GM13977 (cell line): ENCODE data around the gene SSNA1.

Experiments used
- DNase-seq: peaks from one replicate; pipeline ENCODE4 v3.0.0; 2012; ENCODE audit warnings: low spot score
- in situ Hi-C: fragments of 300-500 bp; cut with MboI; formaldehyde crosslinking; loops from one replicate; pipeline ENCODE4 v1.12.0; 2022; ENCODE audit warnings: low sequenced_read_pairs, low pct_unique_long_range_greater_than_20kb, mixed read lengths, inconsistent platforms; ENCODE audit not compliant: unreplicated experiment
- TF ChIP-seq, protein P1 (sequence below): IDR thresholded peaks from 2 replicates; pipeline ENCODE4 v1.5.1; 2012; ENCODE audit warnings: mild to moderate bottlenecking, control low read depth; ENCODE audit not compliant: insufficient read depth; ENCODE audit errors: extremely low read depth, missing control alignments

The SSNA1 gene

DNA sequence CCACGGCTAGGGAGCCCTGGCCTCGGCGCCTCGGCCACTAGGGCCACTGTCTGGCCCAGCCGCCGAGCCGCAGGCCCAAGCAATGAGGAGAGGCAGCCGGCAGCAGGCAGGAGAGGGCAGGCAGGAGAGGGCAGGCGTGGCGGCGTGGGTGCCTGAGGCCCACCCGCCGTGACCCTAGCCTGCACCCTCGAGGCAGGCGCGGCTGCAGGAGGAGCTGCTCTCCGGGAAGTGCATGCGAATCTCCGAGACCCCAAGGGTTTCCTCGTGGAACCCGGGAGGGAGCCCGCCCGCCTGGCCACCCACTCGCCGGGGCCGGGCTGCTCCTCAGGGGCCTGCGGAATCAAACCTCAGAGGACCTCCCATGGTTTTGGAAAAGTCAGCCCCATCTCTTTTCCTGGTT, 40.2 kb upstream of the SSNA1 start:
- TF ChIP-seq, protein P1, sequence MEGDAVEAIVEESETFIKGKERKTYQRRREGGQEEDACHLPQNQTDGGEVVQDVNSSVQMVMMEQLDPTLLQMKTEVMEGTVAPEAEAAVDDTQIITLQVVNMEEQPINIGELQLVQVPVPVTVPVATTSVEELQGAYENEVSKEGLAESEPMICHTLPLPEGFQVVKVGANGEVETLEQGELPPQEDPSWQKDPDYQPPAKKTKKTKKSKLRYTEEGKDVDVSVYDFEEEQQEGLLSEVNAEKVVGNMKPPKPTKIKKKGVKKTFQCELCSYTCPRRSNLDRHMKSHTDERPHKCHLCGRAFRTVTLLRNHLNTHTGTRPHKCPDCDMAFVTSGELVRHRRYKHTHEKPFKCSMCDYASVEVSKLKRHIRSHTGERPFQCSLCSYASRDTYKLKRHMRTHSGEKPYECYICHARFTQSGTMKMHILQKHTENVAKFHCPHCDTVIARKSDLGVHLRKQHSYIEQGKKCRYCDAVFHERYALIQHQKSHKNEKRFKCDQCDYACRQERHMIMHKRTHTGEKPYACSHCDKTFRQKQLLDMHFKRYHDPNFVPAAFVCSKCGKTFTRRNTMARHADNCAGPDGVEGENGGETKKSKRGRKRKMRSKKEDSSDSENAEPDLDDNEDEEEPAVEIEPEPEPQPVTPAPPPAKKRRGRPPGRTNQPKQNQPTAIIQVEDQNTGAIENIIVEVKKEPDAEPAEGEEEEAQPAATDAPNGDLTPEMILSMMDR: no peak
- in situ Hi-C loops: no loop called here
- DNase-seq: no peak

DNA sequence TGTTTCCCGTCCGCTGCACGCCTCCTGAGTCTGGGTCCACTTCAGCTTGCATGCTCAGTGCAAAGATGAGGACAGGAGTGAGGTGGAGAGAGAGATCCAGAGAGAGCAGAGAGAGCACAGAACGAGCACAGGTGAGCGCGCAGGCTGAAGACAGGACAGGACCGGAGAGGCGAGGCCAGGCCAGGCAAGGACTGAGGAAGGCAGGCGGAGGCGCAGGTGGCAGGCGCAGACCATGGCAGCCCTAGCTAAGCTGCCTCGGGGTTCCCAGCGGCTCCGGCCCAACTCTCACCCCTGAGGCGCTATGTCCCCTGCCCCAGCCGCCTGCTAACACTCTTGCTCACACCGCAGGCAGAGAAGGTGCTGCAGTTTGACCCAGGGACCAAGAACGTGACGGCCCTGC, 39.8 kb upstream of the SSNA1 start:
- no peak for DNase-seq
- TF ChIP-seq, protein P1: no peak

DNA sequence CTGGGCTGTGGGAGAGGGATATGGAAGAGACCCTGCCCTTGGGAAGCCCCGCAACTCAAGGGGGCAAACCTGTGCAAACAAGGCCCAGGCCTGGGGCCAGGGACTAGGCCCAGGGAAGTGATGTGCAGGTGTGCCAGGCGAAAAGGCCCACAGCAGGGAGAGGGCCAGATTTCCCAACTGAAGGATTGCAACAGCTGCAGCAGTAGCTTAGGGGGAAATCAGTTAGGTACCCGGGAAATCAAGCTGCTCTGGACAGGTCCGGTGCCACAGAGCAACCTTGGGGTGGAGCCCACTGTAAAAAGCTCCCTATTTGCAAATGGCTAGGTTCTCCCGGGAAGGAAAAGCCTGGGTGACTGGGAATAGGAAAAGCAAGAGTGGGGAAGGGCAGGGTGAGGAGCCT, 39.1 kb upstream of the SSNA1 start:
- in situ Hi-C loops: no loop called here
- no peak for DNase-seq
- TF ChIP-seq, protein P1: no peak

More for the DNA sequence above, 39.8 kb upstream of the SSNA1 start:
- in situ Hi-C loops: no loop called here

DNA sequence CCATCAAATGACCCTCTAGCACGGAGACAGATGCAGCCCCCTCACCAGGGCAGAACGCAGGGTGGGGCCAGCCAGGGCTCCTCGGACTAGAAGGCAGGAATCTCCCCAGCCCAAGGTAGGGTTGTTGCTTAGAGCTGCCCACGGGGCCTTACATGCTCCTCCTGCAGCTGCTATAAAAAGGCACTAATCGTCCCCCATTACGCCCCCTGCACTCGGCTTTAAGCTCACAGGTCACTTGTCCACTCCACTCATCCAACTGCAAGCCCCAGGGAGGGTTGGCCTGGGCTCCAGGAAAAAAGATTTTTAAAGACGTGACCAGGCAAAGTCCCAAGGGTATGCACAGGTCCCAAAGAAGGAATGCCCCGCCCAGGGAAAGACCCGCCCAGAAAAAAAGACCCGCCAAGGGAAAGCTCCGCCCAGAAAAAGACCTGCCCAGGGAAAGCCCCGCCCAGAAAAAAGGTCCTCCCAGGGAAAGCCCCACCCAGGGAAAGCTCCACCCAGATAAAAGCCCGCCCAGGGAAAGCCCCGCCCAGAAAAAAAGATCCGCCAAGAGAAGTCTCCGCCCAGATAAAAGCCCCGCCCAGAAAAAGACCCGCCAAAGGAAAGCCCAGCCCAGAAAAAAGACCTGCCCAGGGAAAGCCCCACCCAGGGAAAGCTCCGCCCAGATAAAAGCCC, 38.4 kb upstream of the SSNA1 start:
- TF ChIP-seq, protein P1: no peak
- DNase-seq: peak; percentile 90
- in situ Hi-C loops: no loop called here

DNA sequence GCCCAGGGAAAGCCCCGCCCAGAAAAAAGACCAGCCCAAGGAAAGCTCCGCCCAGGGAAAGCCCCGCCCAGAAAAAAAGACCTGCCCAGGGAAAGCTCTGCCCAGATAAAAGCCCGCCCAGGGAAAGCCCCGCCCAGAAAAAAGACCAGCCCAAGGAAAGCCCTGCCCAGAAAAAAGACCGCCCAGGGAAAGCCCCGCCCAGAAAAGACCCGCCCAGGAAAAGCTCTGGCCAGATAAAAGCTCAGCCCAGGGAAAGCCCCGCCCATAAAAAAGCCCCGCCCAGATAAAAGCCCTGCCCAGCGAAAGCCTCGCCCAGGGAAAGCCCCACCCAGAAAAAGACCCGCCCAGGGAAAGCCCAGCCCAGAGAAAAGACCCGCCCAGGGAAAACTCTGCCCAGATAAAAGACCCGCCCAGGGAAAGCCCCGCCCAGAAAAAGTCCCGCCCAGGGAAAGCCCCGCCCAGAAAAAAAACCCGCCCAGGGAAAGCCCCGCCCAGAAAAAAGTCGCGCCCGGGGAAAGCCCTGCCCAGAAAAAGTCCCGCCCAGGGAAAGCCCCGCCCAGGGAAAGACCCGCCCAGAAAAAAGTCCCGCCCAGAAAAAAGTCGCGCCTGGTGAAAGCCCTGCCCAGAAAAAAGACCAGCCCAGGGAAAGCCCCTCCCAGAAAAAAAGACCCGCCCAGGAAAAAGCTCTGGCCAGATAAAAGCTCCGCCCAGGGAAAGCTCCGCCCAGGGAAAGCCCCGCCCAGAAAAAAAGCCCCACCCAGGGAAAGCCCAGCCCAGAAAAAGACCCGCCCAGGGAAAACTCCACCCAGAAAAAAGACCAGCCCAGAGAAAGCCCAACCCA, 37.6 kb upstream of the SSNA1 start:
- in situ Hi-C loops: no loop called here
- TF ChIP-seq, protein P1: no peak
- DNase-seq: peak; percentile 94

DNA sequence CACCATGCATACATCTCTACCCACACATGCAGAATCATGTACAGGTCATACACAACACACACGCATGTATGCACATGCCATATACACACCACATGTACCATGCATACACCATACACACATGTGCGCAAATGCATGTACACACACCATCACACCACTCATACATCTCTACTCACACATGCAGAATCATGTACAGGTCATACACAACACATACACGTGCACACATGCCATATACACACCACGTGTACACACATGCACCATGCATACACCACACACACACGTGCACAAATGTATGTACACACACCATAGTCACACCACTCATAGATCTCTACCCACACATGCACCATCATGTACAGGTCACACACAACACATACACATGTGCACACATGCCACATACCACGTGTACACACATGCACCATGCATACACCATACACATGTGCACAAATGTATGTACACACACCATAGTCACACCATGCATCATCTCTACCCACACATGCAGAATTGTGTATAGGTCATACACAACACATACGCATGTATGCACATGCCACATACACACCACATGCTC, 35.6 kb upstream of the SSNA1 start:
- DNase-seq: no peak
- TF ChIP-seq, protein P1: no peak
- in situ Hi-C loops: no loop called here
